ENCODE results near the gene OR52D1.

- TF ChIP-seq CTCF (IDR thresholded peaks at IDR 0.05), result no peak
- TF ChIP-seq POLR2A (IDR thresholded peaks at IDR 0.05), result no peak
Observed at GRCh38 chr11:5508605-5509004, 20.1 kb downstream of the OR52D1 start.

All from testis (tissue), 2 donors.